NCI-H1417 (cell line): Measurements from ENCODE around the gene CXCR6.

Experiments used
- DNase-seq, 3 experiments: peaks; one replicate each; lab custom pipeline; 2025; lab: John Stamatoyannopoulos, UW

The CXCR6 gene

DNA sequence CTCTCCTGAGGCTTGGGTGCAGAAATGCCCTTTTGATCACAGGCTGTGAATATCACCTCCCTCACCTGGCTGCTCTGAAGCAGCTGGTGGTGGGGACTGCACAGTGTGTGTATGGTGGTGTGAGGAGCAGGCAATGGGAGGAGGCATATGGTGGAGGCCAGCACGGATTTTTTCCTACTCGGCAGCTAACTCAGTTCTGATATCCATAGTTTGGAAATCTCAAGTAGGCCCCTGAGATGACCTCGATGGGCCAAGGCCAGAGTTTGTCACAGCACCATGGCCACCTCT, 21.3 kb upstream of the CXCR6 start:
- DNase-seq, result no peak

DNA sequence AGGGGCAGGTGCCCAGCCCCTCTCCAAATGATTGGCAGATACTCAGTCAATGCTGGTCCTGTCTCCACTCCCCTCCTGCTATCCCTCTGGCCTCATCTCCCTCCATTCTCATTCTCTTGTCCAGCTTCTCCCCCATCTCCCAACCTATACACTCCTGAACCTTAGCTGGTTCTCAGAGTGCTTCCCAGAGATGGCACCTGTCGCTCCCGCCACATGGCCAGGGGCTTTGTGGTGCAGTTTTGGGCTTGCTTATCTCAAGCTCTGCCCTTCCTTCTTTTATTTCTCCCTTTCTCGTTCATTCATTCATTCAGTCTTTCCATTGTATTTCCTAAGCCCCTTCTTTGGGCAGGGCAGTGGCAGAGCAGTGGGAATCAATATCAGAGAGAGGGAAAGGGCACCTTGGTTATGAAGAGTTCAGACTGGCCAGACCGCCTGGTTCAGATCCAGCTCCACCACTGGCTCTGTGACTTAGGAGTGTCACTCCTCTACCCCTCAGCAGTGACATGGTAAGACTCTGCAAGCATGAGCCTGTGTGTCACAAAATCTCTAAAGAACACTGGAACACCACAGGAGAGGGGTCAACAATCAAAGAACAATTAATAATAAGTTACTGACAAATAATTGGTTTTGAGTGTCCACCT, 20.2 kb upstream of the CXCR6 start:
- no peak for DNase-seq

DNA sequence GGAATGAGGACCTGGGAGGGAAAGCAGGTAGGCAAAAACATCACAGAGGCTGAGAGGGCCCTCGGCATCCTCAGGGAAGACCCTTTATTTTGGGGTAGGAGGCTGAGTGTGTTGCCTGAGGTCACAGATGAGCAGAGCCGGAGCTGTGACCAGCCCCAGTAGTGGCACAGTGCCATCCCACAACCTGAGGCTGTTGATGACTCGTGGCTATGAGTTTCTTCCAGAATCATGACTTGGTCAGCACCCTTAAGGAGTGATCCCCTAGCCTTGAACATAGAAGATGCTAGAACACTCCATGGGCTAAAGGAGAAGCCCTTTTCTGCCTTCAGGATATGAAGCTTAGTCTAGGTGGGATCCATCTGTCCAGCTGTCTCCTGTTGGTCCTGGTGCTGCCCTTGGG, 19.5 kb upstream of the CXCR6 start:
- no peak for DNase-seq

DNA sequence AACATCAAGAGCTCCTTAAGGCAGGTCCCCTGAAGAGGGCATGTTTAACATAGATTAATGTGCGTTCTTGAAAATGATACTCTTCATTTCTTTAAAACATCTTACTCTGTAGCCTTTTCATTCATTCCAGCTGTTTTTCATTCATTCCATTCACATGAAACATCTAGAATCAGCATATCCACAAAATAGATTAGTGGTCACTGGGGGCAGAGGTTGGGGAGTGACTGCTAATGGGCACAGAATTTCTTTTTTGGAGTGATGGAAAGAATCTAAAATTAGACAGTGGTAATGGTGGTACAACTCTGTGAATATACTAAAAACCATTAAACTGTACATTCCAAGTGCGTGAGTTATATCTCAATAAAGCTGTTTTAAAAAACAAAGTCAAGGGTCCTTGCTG, 15.4 kb upstream of the CXCR6 start:
- DNase-seq, result no peak

- DNase-seq, result peak; percentile 8 to 56 (median 34)
These were observed 14.1 kb upstream of the CXCR6 start for GRCh38 chr3:45929042-45929679.

DNA sequence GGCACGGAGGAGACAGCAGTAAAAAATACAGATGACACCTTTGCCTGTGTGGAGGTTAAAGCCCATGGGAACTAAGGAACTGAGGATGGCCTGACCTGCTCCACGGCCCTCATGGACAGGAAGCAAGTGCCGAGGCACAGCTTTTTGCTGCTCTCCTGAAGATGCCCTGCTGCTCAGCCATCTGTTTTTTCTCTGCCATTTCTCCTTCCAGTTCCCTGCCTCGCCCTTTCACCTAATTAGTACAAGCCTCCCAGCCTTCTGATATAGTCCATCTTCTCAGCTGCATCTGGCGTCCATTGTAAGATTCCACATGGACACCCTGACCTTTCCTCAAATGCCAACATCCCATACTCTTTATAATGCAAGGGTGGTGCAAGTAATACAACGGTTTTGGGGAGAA, 11.8 kb upstream of the CXCR6 start:
- no peak for DNase-seq

GRCh38 chr3:45932112-45932511, 11.2 kb upstream of the CXCR6 start:
- DNase-seq, result no peak

GRCh38 chr3:45933591-45933990, 9.7 kb upstream of the CXCR6 start:
- no peak for DNase-seq

- DNase-seq, result no peak
These were observed 7.0 kb upstream of the CXCR6 start for GRCh38 chr3:45936261-45936660.

DNA sequence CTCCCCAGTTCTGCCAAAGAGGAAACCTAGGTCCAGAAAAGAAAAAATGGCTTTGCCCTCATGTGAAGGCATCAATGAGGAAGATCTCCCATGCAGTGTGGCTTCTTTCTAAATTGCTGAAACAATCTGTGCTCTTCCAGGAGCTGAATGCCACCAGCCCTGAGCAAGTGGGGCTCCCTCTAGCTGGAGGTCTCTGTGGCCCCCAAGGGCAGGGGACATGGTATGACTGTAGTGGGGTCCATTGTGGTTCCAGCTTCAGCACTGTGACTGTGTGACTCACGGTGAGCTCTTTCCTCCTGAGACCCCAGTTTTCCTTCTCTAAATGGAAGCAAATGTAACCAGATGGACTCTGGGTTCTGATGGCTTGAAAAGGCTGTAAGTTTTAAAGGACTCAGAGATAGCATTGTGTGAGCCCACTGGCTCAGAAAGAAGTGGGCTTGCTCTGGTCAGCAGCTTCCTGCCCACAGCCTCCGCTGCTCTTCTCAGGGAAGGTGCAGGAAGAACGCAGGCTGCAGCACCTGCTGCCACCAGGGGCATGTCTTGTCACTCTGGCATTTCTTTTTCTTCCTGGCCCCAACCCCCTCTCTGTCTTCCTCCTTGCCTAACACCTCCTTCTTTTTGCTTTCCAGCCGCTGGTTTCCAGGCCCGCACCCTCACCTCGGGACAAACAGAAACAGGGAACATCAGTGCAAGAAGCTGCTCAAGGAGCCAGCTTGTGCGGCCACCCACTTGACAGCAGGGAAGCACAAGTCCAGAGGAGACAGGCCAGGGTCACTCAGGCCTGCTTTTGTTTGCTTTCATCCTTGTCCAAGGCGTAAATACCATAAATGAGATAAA, 5.8 kb upstream of the CXCR6 start:
- no peak for DNase-seq

GRCh38 chr3:45938043-45938435, 5.2 kb upstream of the CXCR6 start:
- DNase-seq, result no peak

DNA sequence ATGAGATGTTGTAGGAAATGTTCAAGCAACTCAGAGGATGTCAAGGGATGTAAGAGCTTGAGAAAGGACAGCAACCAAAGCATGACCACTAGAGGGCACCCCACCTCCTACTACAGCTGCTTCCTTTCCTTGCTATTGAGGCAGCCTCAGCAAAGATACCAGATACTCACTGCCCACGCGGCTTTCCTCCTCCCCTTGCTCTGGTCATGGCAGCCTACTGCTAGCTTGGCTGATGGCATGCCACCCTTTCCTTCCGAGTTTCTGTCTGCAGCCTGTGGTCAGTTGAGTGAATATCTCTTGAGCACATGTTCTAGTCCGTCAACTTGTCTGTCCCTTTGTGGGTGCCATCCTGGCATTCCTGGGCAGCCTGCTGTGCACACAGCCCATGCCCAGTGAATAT, 4.4 kb upstream of the CXCR6 start:
- DNase-seq, result peak; percentile 47 to 85 (median 59)

DNA sequence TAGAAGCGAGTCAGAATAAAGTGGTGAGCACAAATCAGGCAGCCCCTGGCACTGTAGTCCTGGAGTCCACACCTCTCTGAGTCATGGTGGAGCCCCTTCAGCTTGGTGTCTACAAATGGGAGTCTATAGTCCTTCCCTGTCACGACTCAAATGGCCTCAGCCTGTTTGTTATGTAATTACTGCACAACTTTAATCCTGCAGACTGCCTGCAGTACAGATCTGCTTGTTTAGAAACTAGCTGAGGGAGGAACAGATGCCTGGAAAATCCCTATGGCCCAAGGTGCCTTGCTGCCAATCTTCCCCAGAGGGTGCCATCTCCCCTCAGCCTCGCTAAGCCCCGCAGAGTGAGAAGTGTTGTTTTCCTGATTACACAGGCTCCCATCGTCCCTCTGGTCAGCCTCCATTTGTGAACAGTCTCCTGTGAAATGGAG, 3.9 kb upstream of the CXCR6 start:
- DNase-seq, result peak in 1 of 3 experiments; percentile 20

- peak in 1 of 3 experiments; percentile 0 for DNase-seq
These were observed 3.1 kb upstream of the CXCR6 start for GRCh38 chr3:45940004-45940780.

DNA sequence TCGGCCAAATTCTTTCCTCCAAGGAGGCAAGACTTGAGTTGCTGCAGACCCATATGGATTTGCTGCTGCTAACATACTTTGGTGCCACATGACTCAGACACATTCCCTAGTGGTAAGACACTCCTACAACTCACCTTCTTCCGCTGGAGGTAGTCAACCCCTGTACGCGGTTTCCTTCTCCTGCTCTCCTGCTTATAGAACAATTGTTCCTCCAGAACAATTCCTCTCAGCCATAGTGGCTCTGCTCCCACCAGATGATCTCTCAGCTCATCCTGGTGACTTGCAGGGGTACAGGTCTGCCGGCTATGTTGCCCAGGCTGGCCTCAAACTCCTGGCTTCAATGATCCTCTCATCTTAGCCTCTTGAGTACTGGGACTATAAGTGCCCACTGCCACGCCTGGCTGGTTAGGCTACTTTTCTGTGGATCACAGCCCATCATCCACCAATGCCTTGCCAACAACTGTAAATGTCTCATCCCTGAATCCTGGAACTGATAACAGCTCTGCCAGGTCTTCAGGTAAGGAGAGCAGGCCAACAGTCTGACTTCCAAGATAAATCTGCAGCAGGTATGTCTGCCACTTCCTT, 2.4 kb upstream of the CXCR6 start:
- DNase-seq, result no peak

- no peak for DNase-seq
These were observed 1.0 kb upstream of the CXCR6 start for GRCh38 chr3:45942051-45942825.

DNA sequence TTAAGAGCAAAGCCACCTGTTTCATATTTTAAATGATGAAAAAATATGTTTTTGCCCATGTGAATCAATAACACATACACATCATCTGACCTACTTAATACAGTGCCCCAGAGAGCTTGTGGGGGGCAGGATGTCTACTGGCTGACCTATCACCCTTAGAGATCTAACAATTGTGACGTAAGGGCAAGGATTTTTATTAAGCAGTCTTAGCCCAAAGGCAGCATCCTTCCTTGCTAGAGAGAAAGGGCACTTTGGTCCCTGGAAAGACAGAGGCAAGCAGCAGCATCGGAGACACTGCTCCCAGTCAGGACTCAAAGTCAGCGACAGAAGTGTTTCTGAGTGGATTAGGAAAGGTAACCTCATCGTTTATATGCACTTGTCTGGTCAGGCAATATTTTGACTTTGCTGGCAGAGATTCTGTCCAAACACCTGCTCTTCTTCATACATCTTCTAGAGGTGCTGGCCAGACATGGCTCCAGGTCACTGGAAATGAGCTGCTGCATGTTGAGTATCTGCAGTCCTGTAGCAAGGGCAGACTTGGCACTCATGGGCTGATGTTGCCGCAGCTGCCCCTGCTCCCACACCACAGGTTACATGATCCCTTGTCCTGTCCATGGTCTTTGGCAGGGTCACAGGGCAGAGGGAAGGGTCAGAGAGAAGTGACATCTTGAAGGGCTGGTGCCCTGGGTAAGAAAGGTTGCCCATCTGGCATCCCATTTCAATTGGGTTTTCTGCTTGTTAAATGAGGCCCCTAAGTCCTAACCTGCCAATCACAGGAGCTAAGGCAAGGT, 1.8 kb downstream of the CXCR6 start:
- DNase-seq, result no peak

GRCh38 chr3:45946307-45946706, 3.0 kb downstream of the CXCR6 start:
- no peak for DNase-seq

- DNase-seq, result no peak
These were observed 3.6 kb downstream of the CXCR6 start for GRCh38 chr3:45946875-45947274.

DNA sequence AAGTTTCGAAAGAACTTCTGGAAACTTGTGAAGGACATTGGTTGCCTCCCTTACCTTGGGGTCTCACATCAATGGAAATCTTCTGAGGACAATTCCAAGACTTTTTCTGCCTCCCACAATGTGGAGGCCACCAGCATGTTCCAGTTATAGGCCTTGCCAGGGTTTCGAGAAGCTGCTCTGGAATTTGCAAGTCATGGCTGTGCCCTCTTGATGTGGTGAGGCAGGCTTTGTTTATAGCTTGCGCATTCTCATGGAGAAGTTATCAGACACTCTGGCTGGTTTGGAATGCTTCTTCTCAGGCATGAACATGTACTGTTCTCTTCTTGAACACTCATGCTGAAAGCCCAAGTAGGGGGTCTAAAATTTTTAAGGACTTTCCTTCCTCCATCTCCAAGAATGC, 4.1 kb downstream of the CXCR6 start:
- DNase-seq, result no peak
